ENCODE results near the gene SCN3A. TPM values are rescaled to one million over a fixed set of nuclear protein-coding genes. Genes with fewer than 3 reads are reported as not detected.

The SCN3A gene
- total RNA-seq, 1 donor from 2014 or later, result 0.17 TPM

DNA sequence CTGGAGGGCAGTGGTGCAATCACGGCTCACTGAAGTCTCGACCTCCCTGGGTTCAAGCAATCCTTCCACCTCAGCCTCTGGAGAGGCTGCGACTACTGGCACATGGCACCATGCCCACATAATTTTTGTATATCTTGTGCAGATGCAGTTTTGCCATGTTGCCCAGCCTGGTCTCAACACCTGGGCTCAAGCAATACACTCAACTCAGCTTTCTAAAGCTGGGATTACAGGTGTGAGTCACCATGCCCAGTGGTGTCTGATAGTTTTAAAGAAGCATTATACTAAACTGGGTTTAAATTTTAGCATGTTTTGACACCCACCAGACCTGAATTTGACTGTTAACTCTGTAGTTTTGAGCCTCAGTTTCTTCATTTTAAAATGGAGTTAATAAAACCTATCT is 139.1 kb downstream of the SCN3A start:
- Histone ChIP-seq H3K4me3 (ENCODE audit: low read depth, low read length) (no peak overlapping the region), H3K36me3 (ENCODE audit: control insufficient read depth, insufficient read depth, low read length) (no peaks in the 10 kb centered on the region), H3K27me3 (ENCODE audit: control insufficient read depth, insufficient read depth, low read length) (no peaks in the 10 kb centered on the region)
- no peak for TF ChIP-seq CTCF (IDR thresholded peaks at IDR 0.05; ENCODE audit: insufficient read depth, low read length, poor library complexity, severe bottlenecking)
- no peak for DNase-seq (ENCODE audit: low read depth)

GRCh38 chr2:165060411-165060810 is 143.4 kb downstream of the SCN3A start:
- DNase-seq (ENCODE audit: low read depth), result no peak
- Histone ChIP-seq H3K27me3 (ENCODE audit: control insufficient read depth, insufficient read depth, low read length) (no peaks in the 10 kb centered on the region), H3K36me3 (ENCODE audit: control insufficient read depth, insufficient read depth, low read length) (no peaks in the 10 kb centered on the region), H3K4me3 (ENCODE audit: low read depth, low read length) (no peak overlapping the region)
- TF ChIP-seq CTCF (IDR thresholded peaks at IDR 0.05; ENCODE audit: insufficient read depth, low read length, poor library complexity, severe bottlenecking), result no peak

- no peak for TF ChIP-seq CTCF (IDR thresholded peaks at IDR 0.05; ENCODE audit: insufficient read depth, low read length, poor library complexity, severe bottlenecking)
- no peak overlapping the region for H3K4me3 ChIP-seq (ENCODE audit: low read depth, low read length)
- H3K27me3 ChIP-seq (ENCODE audit: control insufficient read depth, insufficient read depth, low read length), result no peaks in the 10 kb centered on the region
- no peaks in the 10 kb centered on the region for H3K36me3 ChIP-seq (ENCODE audit: control insufficient read depth, insufficient read depth, low read length)
- DNase-seq (ENCODE audit: low read depth), result no peak
These were observed 145.2 kb downstream of the SCN3A start for GRCh38 chr2:165058476-165059265.

- no peak for DNase-seq (ENCODE audit: low read depth)
- Histone ChIP-seq H3K4me3 (ENCODE audit: low read depth, low read length) (no peak overlapping the region), H3K36me3 (ENCODE audit: control insufficient read depth, insufficient read depth, low read length) (no peaks in the 10 kb centered on the region), H3K27me3 (ENCODE audit: control insufficient read depth, insufficient read depth, low read length) (no peaks in the 10 kb centered on the region)
- TF ChIP-seq CTCF (IDR thresholded peaks at IDR 0.05; ENCODE audit: insufficient read depth, low read length, poor library complexity, severe bottlenecking), result no peak
These were observed 145.9 kb downstream of the SCN3A start for GRCh38 chr2:165057931-165058330.

- H3K27me3 ChIP-seq (ENCODE audit: control insufficient read depth, insufficient read depth, low read length), result no peaks in the 10 kb centered on the region
- no peaks in the 10 kb centered on the region for H3K36me3 ChIP-seq (ENCODE audit: control insufficient read depth, insufficient read depth, low read length)
- no peak overlapping the region for H3K4me3 ChIP-seq (ENCODE audit: low read depth, low read length)
- no peak for TF ChIP-seq CTCF (IDR thresholded peaks at IDR 0.05; ENCODE audit: insufficient read depth, low read length, poor library complexity, severe bottlenecking)
- DNase-seq (ENCODE audit: low read depth), result no peak
These were observed 146.5 kb downstream of the SCN3A start for GRCh38 chr2:165057308-165057707.

- DNase-seq (ENCODE audit: low read depth), result no peak
- Histone ChIP-seq H3K4me3 (ENCODE audit: low read depth, low read length) (no peak overlapping the region), H3K27me3 (ENCODE audit: control insufficient read depth, insufficient read depth, low read length) (no peaks in the 10 kb centered on the region), H3K36me3 (ENCODE audit: control insufficient read depth, insufficient read depth, low read length) (no peaks in the 10 kb centered on the region)
- no peak for TF ChIP-seq CTCF (IDR thresholded peaks at IDR 0.05; ENCODE audit: insufficient read depth, low read length, poor library complexity, severe bottlenecking)
These were observed 147.3 kb downstream of the SCN3A start for GRCh38 chr2:165056564-165056963.
